ENCODE measurements around the gene FOXF2.

FOXF2 gene

GRCh38 chr6:1390946-1391799 lies 1.8 kb downstream of the FOXF2 start:
- DNase-seq (ENCODE audit: low spot score), result peak; percentile 65

- no peak for DNase-seq (ENCODE audit: low spot score)
These were observed 2.5 kb downstream of the FOXF2 start for GRCh38 chr6:1391800-1392309.

- DNase-seq (ENCODE audit: low spot score), result no peak
These were observed 3.7 kb downstream of the FOXF2 start for GRCh38 chr6:1392813-1393640.

- DNase-seq (ENCODE audit: low spot score), result no peak
These were observed 4.4 kb downstream of the FOXF2 start for GRCh38 chr6:1393641-1394283.

- DNase-seq (ENCODE audit: low spot score), result no peak
These were observed 5.4 kb downstream of the FOXF2 start for GRCh38 chr6:1394514-1395463.

- no peak for DNase-seq (ENCODE audit: low spot score)
These were observed 6.1 kb downstream of the FOXF2 start for GRCh38 chr6:1395506-1395905.

- no peak for DNase-seq (ENCODE audit: low spot score)
These were observed 6.8 kb downstream of the FOXF2 start for GRCh38 chr6:1395941-1396908.

- peak; percentile 89 for DNase-seq (ENCODE audit: low spot score)
These were observed 7.8 kb downstream of the FOXF2 start for GRCh38 chr6:1396952-1397868.

- no peak for DNase-seq (ENCODE audit: low spot score)
These were observed 9.9 kb downstream of the FOXF2 start for GRCh38 chr6:1399085-1399780.

- no peak for DNase-seq (ENCODE audit: low spot score)
These were observed 10.9 kb downstream of the FOXF2 start for GRCh38 chr6:1400126-1400850.

- no peak for DNase-seq (ENCODE audit: low spot score)
These were observed 13.0 kb downstream of the FOXF2 start for GRCh38 chr6:1402369-1402768.

GRCh38 chr6:1402868-1403267 lies 13.5 kb downstream of the FOXF2 start:
- DNase-seq (ENCODE audit: low spot score), result no peak

GRCh38 chr6:1403851-1404712 lies 14.7 kb downstream of the FOXF2 start:
- no peak for DNase-seq (ENCODE audit: low spot score)

- no peak for DNase-seq (ENCODE audit: low spot score)
These were observed 15.3 kb downstream of the FOXF2 start for GRCh38 chr6:1404713-1405098.

GRCh38 chr6:1405221-1405620 lies 15.8 kb downstream of the FOXF2 start:
- DNase-seq (ENCODE audit: low spot score), result no peak

GRCh38 chr6:1406306-1407072 lies 17.1 kb downstream of the FOXF2 start:
- DNase-seq (ENCODE audit: low spot score), result peak; percentile 76

Data from AG20443 (cell line).